ENCODE measurements around the gene NGF.

NGF gene

DNA sequence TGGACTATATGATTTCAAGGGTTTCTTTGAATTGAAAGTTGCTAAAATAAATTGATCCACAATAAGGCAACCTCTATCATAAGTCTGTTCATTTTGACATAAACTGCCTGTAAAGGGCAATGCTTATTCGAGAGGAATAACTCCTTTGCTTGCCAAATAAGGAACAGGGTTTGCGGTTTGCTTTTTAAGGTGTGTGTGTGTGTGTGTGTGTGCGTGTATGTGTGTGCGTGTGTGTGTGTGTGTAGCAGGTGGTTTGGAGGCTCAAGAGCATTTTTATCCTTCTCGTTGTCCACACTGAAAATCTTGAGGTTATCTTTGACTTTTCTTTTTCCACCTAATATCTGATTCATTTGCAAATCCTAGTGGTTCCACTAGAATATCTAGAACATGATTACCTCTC lies 13.1 kb upstream of the NGF start:
- in situ Hi-C loops (cut with HindIII; ENCODE audit: low sequenced_read_pairs) = no loop called here
- TF ChIP-seq, protein P1, sequence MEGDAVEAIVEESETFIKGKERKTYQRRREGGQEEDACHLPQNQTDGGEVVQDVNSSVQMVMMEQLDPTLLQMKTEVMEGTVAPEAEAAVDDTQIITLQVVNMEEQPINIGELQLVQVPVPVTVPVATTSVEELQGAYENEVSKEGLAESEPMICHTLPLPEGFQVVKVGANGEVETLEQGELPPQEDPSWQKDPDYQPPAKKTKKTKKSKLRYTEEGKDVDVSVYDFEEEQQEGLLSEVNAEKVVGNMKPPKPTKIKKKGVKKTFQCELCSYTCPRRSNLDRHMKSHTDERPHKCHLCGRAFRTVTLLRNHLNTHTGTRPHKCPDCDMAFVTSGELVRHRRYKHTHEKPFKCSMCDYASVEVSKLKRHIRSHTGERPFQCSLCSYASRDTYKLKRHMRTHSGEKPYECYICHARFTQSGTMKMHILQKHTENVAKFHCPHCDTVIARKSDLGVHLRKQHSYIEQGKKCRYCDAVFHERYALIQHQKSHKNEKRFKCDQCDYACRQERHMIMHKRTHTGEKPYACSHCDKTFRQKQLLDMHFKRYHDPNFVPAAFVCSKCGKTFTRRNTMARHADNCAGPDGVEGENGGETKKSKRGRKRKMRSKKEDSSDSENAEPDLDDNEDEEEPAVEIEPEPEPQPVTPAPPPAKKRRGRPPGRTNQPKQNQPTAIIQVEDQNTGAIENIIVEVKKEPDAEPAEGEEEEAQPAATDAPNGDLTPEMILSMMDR (IDR thresholded peaks at IDR 0.05; ENCODE audit: low read depth, low read length, missing control alignments) = no peak
- no peak overlapping the region for H3K4me3 ChIP-seq (ENCODE audit: low read depth, low read length)
- DNase-seq (ENCODE audit: low read depth) = no peak

DNA sequence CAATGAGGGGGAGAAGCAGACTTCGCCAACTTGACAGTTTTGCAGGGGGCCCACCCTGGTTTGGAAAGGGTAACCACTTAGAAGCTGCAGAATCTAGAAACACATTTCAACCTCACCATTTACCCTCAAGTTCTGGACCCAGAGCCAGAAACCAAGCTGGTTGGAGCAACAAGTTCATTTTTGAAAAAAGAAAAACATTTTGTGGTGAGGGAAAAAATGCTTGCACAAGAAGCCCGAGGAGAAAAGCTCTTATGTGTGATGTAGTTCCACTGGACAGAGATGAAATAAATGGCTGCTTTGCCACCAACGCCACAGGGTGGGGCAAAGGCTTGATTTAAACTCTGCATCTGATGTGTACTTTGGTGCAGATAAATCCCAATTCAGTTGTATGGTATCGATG lies 10.6 kb upstream of the NGF start:
- in situ Hi-C loops (cut with HindIII; ENCODE audit: low sequenced_read_pairs) = no loop called here
- TF ChIP-seq, protein P1 (IDR thresholded peaks at IDR 0.05; ENCODE audit: low read depth, low read length, missing control alignments) = no peak
- H3K4me3 ChIP-seq (ENCODE audit: low read depth, low read length) = no peak overlapping the region
- DNase-seq (ENCODE audit: low read depth) = peak; percentile 32

DNA sequence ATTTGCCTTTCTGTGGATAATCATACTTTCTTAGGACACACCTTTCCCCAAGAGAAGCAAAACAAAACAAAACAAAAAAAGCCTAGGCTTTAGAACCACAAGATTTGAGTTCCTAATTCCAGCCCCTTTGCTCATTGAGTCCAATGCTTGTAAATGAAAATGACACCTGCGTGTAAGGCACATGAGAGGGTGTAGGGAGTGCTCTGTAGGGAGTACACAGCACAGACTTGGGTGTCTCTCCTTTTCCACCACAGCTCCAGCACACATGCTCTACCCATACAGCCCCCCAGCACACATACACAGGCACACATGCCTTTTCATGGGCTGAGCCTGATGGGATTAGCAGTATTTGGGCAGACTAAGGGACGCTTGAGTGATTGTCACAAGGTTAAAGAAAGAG lies 9.2 kb upstream of the NGF start:
- in situ Hi-C loops (cut with HindIII; ENCODE audit: low sequenced_read_pairs) = no loop called here
- H3K4me3 ChIP-seq (ENCODE audit: low read depth, low read length) = no peak overlapping the region
- DNase-seq (ENCODE audit: low read depth) = no peak
- TF ChIP-seq, protein P1 (IDR thresholded peaks at IDR 0.05; ENCODE audit: low read depth, low read length, missing control alignments) = no peak

DNA sequence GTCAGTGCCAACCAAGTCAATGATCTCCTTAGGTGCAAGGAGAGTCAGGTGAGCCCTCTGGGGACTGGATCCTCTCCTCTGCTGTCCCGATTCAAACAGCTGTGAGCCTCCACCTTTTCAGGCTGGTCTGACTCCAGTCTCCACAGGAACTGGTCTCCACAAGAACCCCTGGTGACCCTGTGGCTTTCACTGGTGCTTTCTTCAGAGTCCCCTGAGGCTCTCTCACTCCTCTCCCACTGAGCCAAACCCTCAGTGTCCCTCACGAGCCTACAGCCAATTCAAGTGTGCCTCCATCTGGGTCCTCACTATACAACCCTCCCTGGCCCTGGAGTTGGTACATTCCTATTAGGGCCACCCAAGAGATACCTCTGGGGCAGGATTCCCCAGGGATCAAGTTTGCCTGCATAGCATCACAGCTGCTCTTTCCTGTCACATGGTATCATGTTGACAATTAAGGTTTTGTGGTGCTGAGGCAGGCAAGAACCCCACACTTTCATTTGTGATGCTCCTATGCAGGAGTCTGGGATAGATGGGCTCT lies 5.2 kb upstream of the NGF start:
- H3K4me3 ChIP-seq (ENCODE audit: low read depth, low read length) = no peak overlapping the region
- in situ Hi-C loops (cut with HindIII; ENCODE audit: low sequenced_read_pairs) = no loop called here
- TF ChIP-seq, protein P1 (IDR thresholded peaks at IDR 0.05; ENCODE audit: low read depth, low read length, missing control alignments) = no peak
- no peak for DNase-seq (ENCODE audit: low read depth)

DNA sequence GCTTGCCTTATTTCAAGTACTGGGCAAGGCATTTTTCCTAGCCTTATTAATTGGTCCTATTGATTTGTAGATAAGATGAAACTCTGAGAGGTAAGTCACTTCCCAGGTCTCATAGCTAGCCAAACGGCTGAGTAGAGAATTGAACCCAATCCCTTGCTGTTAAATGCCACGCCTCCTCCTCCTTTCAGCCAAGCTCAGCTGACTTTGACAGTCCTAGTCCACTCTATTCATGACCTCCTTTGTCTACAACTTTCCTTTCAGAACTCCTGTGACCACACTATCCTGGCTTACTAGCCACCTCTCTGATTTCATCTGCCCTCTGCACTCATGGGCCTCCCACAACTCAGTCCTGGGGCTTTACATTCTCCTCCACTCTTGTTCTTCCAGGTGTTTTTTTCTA lies 3.9 kb upstream of the NGF start:
- TF ChIP-seq, protein P1 (IDR thresholded peaks at IDR 0.05; ENCODE audit: low read depth, low read length, missing control alignments) = no peak
- no peak overlapping the region for H3K4me3 ChIP-seq (ENCODE audit: low read depth, low read length)
- in situ Hi-C loops (cut with HindIII; ENCODE audit: low sequenced_read_pairs) = no loop called here
- DNase-seq (ENCODE audit: low read depth) = no peak

DNA sequence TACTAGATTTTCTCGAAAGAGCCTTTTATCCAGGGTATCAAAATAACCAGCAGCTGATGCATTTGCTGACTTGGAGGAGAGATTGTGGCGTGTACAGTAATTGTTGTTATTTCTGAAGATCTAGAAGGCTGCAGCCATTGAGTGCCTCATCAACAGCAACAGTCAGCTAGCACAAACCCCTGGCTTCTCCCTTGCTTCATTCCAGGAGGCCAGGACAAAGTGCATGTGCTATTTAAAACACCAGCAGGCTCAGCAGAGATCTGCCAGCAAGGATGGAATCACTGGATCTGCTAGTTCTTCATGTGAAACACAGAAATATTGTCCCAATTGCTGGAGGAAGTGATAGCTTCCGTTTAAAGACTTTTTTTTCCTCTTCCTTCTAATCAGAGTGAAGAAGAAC lies 2.8 kb upstream of the NGF start:
- in situ Hi-C loops (cut with HindIII; ENCODE audit: low sequenced_read_pairs) = no loop called here
- no peak overlapping the region for H3K4me3 ChIP-seq (ENCODE audit: low read depth, low read length)
- no peak for DNase-seq (ENCODE audit: low read depth)
- TF ChIP-seq, protein P1 (IDR thresholded peaks at IDR 0.05; ENCODE audit: low read depth, low read length, missing control alignments) = no peak

DNA sequence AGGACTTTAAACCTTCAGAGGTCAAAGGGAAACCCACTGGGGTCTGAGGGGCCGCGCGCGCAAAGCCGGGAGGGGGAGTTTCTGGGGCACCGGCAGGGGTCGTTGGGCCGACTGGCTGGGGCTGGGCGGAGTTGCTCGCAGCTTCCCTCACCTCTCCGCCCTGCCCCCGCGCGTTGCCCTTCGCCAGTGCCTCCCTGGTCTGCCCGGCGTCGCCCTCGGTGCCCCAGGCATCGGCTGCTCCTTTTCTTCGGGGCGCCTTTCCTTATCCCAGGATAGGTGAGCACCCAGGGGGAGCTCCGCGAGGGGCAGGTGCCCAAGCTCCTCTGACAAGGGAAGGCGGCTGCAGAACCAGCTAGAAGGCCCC lies 390 bp upstream of the NGF start:
- peak overlapping the region; percentile 83 for H3K4me3 ChIP-seq (ENCODE audit: low read depth, low read length)
- TF ChIP-seq, protein P1 (IDR thresholded peaks at IDR 0.05; ENCODE audit: low read depth, low read length, missing control alignments) = no peak
- in situ Hi-C loops (cut with HindIII; ENCODE audit: low sequenced_read_pairs) = no loop called here
- DNase-seq (ENCODE audit: low read depth) = no peak

Data from astrocyte of the cerebellum (primary cell).